CD8-positive, alpha-beta memory T cell (primary cell): ENCODE results near the gene CAMSAP1. TPM values are rescaled to one million over a fixed set of nuclear protein-coding genes. Genes with fewer than 3 reads are reported as not detected.

ENCODE experiments used
- CTCF ChIA-PET: fragments of 350-600 bp; sonication (Branson Sonifier 250); formaldehyde crosslinking; loops from one replicate; lab custom pipeline; 2021; ENCODE audit warnings: antibody characterized with exemption; lab: Charles Lee
- POLR2A ChIA-PET: fragments of 350-600 bp; sonication (Branson Sonifier 250); formaldehyde crosslinking; loops from one replicate; lab custom pipeline; 2021; ENCODE audit warnings: antibody characterized with exemption; lab: Charles Lee
- DNase-seq, 5 donors: peaks; one replicate each; pipeline versions ENCODE4 v3.0.0 to v3.0.0-alpha.2; 2020 to 2022; ENCODE audit warnings: mixed read lengths in 1 of 5
- H3K27ac ChIP-seq: one replicate; pipeline ENCODE4 v1.7.0; 2013; ENCODE audit warnings: low read depth, mild to moderate bottlenecking, low read length, moderate library complexity
- H3K27me3 ChIP-seq: 2 replicates; pipeline ENCODE4 v1.7.0; 2013; ENCODE audit warnings: low read length, mild to moderate bottlenecking; ENCODE audit not compliant: insufficient read depth, poor library complexity, severe bottlenecking
- H3K36me3 ChIP-seq: 2 replicates; pipeline ENCODE4 v1.7.0; 2013; ENCODE audit warnings: mild to moderate bottlenecking, low read length, moderate library complexity; ENCODE audit not compliant: insufficient read depth
- H3K4me1 ChIP-seq: 2 replicates; pipeline ENCODE4 v1.7.0; 2013; ENCODE audit warnings: mild to moderate bottlenecking, low read length, moderate library complexity; ENCODE audit not compliant: insufficient read depth
- H3K4me3 ChIP-seq: 2 replicates; pipeline ENCODE4 v1.7.0; 2013; ENCODE audit warnings: mild to moderate bottlenecking, low read length
- H3K9me3 ChIP-seq: 2 replicates; pipeline ENCODE4 v1.7.0; 2013; ENCODE audit warnings: mild to moderate bottlenecking, low read length
- H3K27ac Mint-ChIP-seq, 8 donors: one replicate each; pipeline ENCODE4 v1.8.0; 2020 to 2021; ENCODE audit warnings: mixed read lengths in 8 of 8, mild to moderate bottlenecking in 6 of 8, inconsistent platforms in 3 of 8, moderate library complexity in 3 of 8
- H3K27me3 Mint-ChIP-seq, 2 donors: one replicate each; pipeline ENCODE4 v1.8.0; 2020 to 2021; ENCODE audit warnings: mixed read lengths in 2 of 2, mild to moderate bottlenecking in 1 of 2, moderate library complexity in 1 of 2
- H3K36me3 Mint-ChIP-seq, 3 donors: one replicate each; pipeline ENCODE4 v1.8.0; 2020 to 2021; ENCODE audit warnings: mixed read lengths in 3 of 3, inconsistent platforms in 1 of 3, mild to moderate bottlenecking in 1 of 3
- H3K4me1 Mint-ChIP-seq, 3 donors: one replicate each; pipeline ENCODE4 v1.8.0; 2020 to 2021; ENCODE audit warnings: mixed read lengths in 3 of 3, inconsistent platforms in 1 of 3, mild to moderate bottlenecking in 1 of 3
- H3K4me3 Mint-ChIP-seq, 7 donors: one replicate each; pipeline ENCODE4 v1.8.0; 2020 to 2021; ENCODE audit warnings: mixed read lengths in 7 of 7, mild to moderate bottlenecking in 6 of 7, moderate library complexity in 4 of 7, inconsistent platforms in 2 of 7
- H3K9me3 Mint-ChIP-seq, 5 donors: one replicate each; pipeline ENCODE4 v1.8.0; 2020 to 2022; ENCODE audit warnings: mixed read lengths in 5 of 5, mild to moderate bottlenecking in 3 of 5, moderate library complexity in 2 of 5, inconsistent platforms in 1 of 5
- polyA plus RNA-seq: library from polyadenylated mRNA; unstranded; fragments of 300-500 nt; fragmentation: Illumina TruSeq; gene quantifications from one replicate; pipeline ENCODE4 v1.2.3, GENCODE V29; 2021
- total RNA-seq, 2 experiments: library from RNA; stranded (reverse); gene quantifications; one replicate each; pipeline ENCODE4 v1.2.3, GENCODE V29; 2021

The CAMSAP1 gene
- total and polyA plus RNA-seq, 3 experiments from 2014 or later: 2.2 to 33.7 (median 30.4) TPM

GRCh38 chr9:135772056-135772646 lies 135.2 kb downstream of the CAMSAP1 start:
- Histone ChIP-seq H3K36me3 (no peaks in the 10 kb centered on the region), H3K27me3 (no peaks in the 10 kb centered on the region), H3K27ac (no peak overlapping the region), H3K4me1 (no peaks in the 10 kb centered on the region), H3K9me3 (no peaks in the 10 kb centered on the region), H3K4me3 (no peak overlapping the region)
- ChIA-PET POLR2A (no interaction called here), CTCF (interaction anchor here (1.0 kb wide), 1 partner anchor 12 kb away, joined by 3 read pairs; no protein-coding TSS in a partner anchor)
- H3K27me3 Mint-ChIP-seq: peaks cover 0 to 3% of the 10 kb centered on the region in 2 donors
- no peak overlapping the region for H3K27ac Mint-ChIP-seq
- no peaks in the 10 kb centered on the region for H3K4me1 Mint-ChIP-seq
- no peak overlapping the region for H3K4me3 Mint-ChIP-seq
- DNase-seq: no peak
- no peaks in the 10 kb centered on the region for H3K9me3 Mint-ChIP-seq
- no peaks in the 10 kb centered on the region for H3K36me3 Mint-ChIP-seq

GRCh38 chr9:135771401-135772051 lies 135.8 kb downstream of the CAMSAP1 start:
- Histone ChIP-seq H3K9me3 (no peaks in the 10 kb centered on the region), H3K36me3 (no peaks in the 10 kb centered on the region), H3K4me3 (no peak overlapping the region), H3K4me1 (no peaks in the 10 kb centered on the region), H3K27me3 (no peaks in the 10 kb centered on the region), H3K27ac (no peak overlapping the region)
- no peaks in the 10 kb centered on the region for H3K36me3 Mint-ChIP-seq
- no peak overlapping the region for H3K4me3 Mint-ChIP-seq
- POLR2A ChIA-PET: no interaction called here
- peaks cover 0 to 2% (median under 1%) of the 10 kb centered on the region in 5 donors for H3K9me3 Mint-ChIP-seq
- H3K27ac Mint-ChIP-seq: no peak overlapping the region
- CTCF ChIA-PET: interaction anchor here (1.0 kb wide), 1 partner anchor 11 kb away, joined by 3 read pairs; no protein-coding TSS in a partner anchor
- no peak for DNase-seq
- no peaks in the 10 kb centered on the region for H3K4me1 Mint-ChIP-seq
- peaks cover 0 to 1% of the 10 kb centered on the region in 2 donors for H3K27me3 Mint-ChIP-seq

GRCh38 chr9:135770771-135771170 lies 136.6 kb downstream of the CAMSAP1 start:
- no peak overlapping the region for H3K27ac Mint-ChIP-seq
- ChIA-PET POLR2A (no interaction called here), CTCF (no interaction called here)
- H3K36me3 ChIP-seq: no peaks in the 10 kb centered on the region
- no peak for DNase-seq
- H3K36me3 Mint-ChIP-seq: no peaks in the 10 kb centered on the region
- no peaks in the 10 kb centered on the region for H3K4me1 Mint-ChIP-seq
- peaks cover 0 to 8% (median 6%) of the 10 kb centered on the region in 5 donors for H3K9me3 Mint-ChIP-seq
- no peaks in the 10 kb centered on the region for H3K27me3 ChIP-seq
- H3K4me1 ChIP-seq: no peaks in the 10 kb centered on the region
- no peak overlapping the region for H3K27ac ChIP-seq
- peaks cover 6% of the 10 kb centered on the region for H3K9me3 ChIP-seq
- no peak overlapping the region for H3K4me3 ChIP-seq
- no peak overlapping the region for H3K4me3 Mint-ChIP-seq
- H3K27me3 Mint-ChIP-seq: peaks cover 0 to 1% of the 10 kb centered on the region in 2 donors

GRCh38 chr9:135770203-135770535 lies 137.2 kb downstream of the CAMSAP1 start:
- POLR2A ChIA-PET: no interaction called here
- Mint-ChIP-seq H3K27me3 (peaks cover 0 to 1% of the 10 kb centered on the region in 2 donors), H3K36me3 (no peaks in the 10 kb centered on the region), H3K27ac (no peak overlapping the region), H3K4me1 (no peaks in the 10 kb centered on the region), H3K4me3 (no peak overlapping the region), H3K9me3 (peaks cover 0 to 8% (median 6%) of the 10 kb centered on the region in 5 donors)
- CTCF ChIA-PET: no interaction called here
- no peak overlapping the region for H3K4me3 ChIP-seq
- no peak overlapping the region for H3K27ac ChIP-seq
- H3K36me3 ChIP-seq: no peaks in the 10 kb centered on the region
- no peak for DNase-seq
- H3K9me3 ChIP-seq: peaks cover 8% of the 10 kb centered on the region
- H3K4me1 ChIP-seq: no peaks in the 10 kb centered on the region
- no peaks in the 10 kb centered on the region for H3K27me3 ChIP-seq

- no peaks in the 10 kb centered on the region for H3K36me3 Mint-ChIP-seq
- H3K27me3 ChIP-seq: no peaks in the 10 kb centered on the region
- H3K9me3 Mint-ChIP-seq: peaks cover 0 to 12% (median 6%) of the 10 kb centered on the region in 5 donors
Observed at GRCh38 chr9:135769489-135770202, 137.7 kb downstream of the CAMSAP1 start.

GRCh38 chr9:135768516-135769218 lies 138.7 kb downstream of the CAMSAP1 start:
- Histone ChIP-seq H3K36me3 (no peaks in the 10 kb centered on the region), H3K9me3 (peaks cover 8% of the 10 kb centered on the region), H3K4me3 (no peak overlapping the region), H3K27ac (no peak overlapping the region), H3K4me1 (no peaks in the 10 kb centered on the region), H3K27me3 (no peaks in the 10 kb centered on the region)
- Mint-ChIP-seq H3K27ac (no peak overlapping the region), H3K27me3 (peaks cover 0 to 1% of the 10 kb centered on the region in 2 donors), H3K36me3 (no peaks in the 10 kb centered on the region), H3K4me1 (no peaks in the 10 kb centered on the region), H3K4me3 (no peak overlapping the region), H3K9me3 (peaks cover 0 to 14% (median 6%) of the 10 kb centered on the region in 5 donors)
- CTCF ChIA-PET: no interaction called here
- POLR2A ChIA-PET: no interaction called here
- DNase-seq: no peak

More at GRCh38 chr9:135769489-135770202, 137.7 kb downstream of the CAMSAP1 start:
- H3K4me3 ChIP-seq: no peak overlapping the region
- Mint-ChIP-seq H3K27me3 (peaks cover 0 to 1% of the 10 kb centered on the region in 2 donors), H3K4me1 (no peaks in the 10 kb centered on the region), H3K27ac (no peak overlapping the region), H3K4me3 (no peak overlapping the region)
- peaks cover 8% of the 10 kb centered on the region for H3K9me3 ChIP-seq
- ChIA-PET POLR2A (no interaction called here), CTCF (no interaction called here)
- H3K36me3 ChIP-seq: no peaks in the 10 kb centered on the region
- H3K27ac ChIP-seq: no peak overlapping the region
- no peak for DNase-seq
- H3K4me1 ChIP-seq: no peaks in the 10 kb centered on the region

GRCh38 chr9:135766707-135767106 lies 140.6 kb downstream of the CAMSAP1 start:
- H3K36me3 Mint-ChIP-seq: no peaks in the 10 kb centered on the region
- H3K27ac Mint-ChIP-seq: no peak overlapping the region
- CTCF ChIA-PET: no interaction called here
- Histone ChIP-seq H3K4me3 (no peak overlapping the region), H3K36me3 (no peaks in the 10 kb centered on the region), H3K27me3 (no peaks in the 10 kb centered on the region), H3K4me1 (no peaks in the 10 kb centered on the region), H3K27ac (no peak overlapping the region), H3K9me3 (peaks cover 8% of the 10 kb centered on the region)
- H3K4me3 Mint-ChIP-seq: no peak overlapping the region
- H3K27me3 Mint-ChIP-seq: peaks cover 0 to 1% of the 10 kb centered on the region in 2 donors
- DNase-seq: no peak
- H3K4me1 Mint-ChIP-seq: no peaks in the 10 kb centered on the region
- POLR2A ChIA-PET: no interaction called here
- peaks cover 0 to 14% (median 6%) of the 10 kb centered on the region in 5 donors for H3K9me3 Mint-ChIP-seq
